Activated naive CD4-positive, alpha-beta T cell treated with anti-CD3 and anti-CD28 coated beads for 36 hours (primary cell): Measurements from ENCODE around the gene VWA5B1. TPM values are rescaled to one million over a fixed set of nuclear protein-coding genes. Genes with fewer than 3 reads are reported as not detected.

Source experiments
- CTCF ChIA-PET: fragments of 350-600 bp; sonication (Branson Sonifier 250); formaldehyde crosslinking; loops from one replicate; lab custom pipeline; 2021; ENCODE audit warnings: antibody characterized with exemption; lab: Charles Lee
- DNase-seq: peaks from one replicate; pipeline ENCODE4 v3.0.0-alpha.2; 2020
- H3K27ac Mint-ChIP-seq: one replicate; pipeline ENCODE4 v1.8.0; 2021; ENCODE audit warnings: mild to moderate bottlenecking, mixed read lengths
- H3K27me3 Mint-ChIP-seq: one replicate; pipeline ENCODE4 v1.8.0; 2021; ENCODE audit warnings: low read depth, mixed read lengths
- H3K36me3 Mint-ChIP-seq: one replicate; pipeline ENCODE4 v1.8.0; 2021; ENCODE audit warnings: low read depth, mixed read lengths
- H3K4me1 Mint-ChIP-seq: one replicate; pipeline ENCODE4 v1.8.0; 2021; ENCODE audit warnings: low read depth, mixed read lengths
- H3K4me3 Mint-ChIP-seq: one replicate; pipeline ENCODE4 v1.8.0; 2021; ENCODE audit warnings: mild to moderate bottlenecking, moderate library complexity, mixed read lengths
- H3K9me3 Mint-ChIP-seq: one replicate; pipeline ENCODE4 v1.8.0; 2021; ENCODE audit warnings: mixed read lengths
- intact Hi-C: fragments of 100-400 bp; cut with micrococcal nuclease; formaldehyde crosslinking; loops from one replicate; pipeline ENCODE4 v1.15.1; 2023
- total RNA-seq, 2 experiments: library from RNA; stranded (reverse); gene quantifications; one replicate each; pipeline ENCODE4 v1.2.3, GENCODE V29; 2021

The VWA5B1 gene
- total RNA-seq, 2 experiments from 2014 or later: not detected

DNA sequence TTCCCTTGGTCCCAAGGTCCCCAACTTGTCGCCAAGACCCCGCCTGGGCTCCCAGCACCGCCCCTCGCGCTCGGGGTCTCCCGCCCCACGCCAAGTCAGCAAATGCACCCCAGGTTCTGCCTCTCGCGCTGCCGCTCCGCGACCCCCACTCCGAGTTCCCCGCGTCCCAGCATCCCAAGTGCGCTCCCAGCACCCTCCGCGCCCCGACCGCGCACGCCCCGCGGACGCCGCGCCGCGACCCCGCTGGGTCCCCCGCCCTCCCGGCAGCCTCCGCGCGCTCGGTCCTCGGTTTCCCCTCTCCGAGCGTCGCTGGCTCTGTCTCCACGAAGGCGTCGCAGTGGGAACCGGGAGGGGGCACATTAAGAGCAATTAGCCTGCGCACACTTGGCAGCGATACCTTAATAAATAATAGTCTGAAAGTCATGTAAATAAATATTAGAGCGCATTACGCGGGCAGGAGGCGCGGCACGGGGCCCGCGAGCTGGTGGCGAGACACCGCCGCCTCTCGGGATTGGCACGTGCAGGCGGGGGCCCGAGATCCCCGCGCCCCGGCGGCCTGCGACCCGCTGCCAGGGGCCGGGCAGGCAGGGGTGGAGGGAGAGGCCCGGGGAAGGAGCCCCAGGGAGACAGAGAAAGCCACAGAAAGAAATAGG is 75.9 kb downstream of the VWA5B1 start:
- CTCF ChIA-PET: interaction anchor here (0.6 kb wide), 1 partner anchor 165 kb away, joined by 3 read pairs; no protein-coding TSS in a partner anchor
- DNase-seq: no peak

GRCh38 chr1:20367116-20367585 is 76.5 kb downstream of the VWA5B1 start:
- no peaks in the 10 kb centered on the region for H3K9me3 Mint-ChIP-seq
- CTCF ChIA-PET: interaction anchor here (0.7 kb wide), 1 partner anchor 421 kb away, joined by 3 read pairs; no protein-coding TSS in a partner anchor
- peaks cover 59% of the 10 kb centered on the region for H3K27me3 Mint-ChIP-seq
- H3K27ac Mint-ChIP-seq: no peak overlapping the region
- peak; percentile 33 for DNase-seq
- no peaks in the 10 kb centered on the region for H3K36me3 Mint-ChIP-seq
- no peak overlapping the region for H3K4me3 Mint-ChIP-seq
- peaks cover 7% of the 10 kb centered on the region for H3K4me1 Mint-ChIP-seq
- intact Hi-C loops: no loop called here

More for the DNA sequence above, 75.9 kb downstream of the VWA5B1 start:
- Mint-ChIP-seq H3K4me3 (no peak overlapping the region), H3K36me3 (no peaks in the 10 kb centered on the region), H3K9me3 (no peaks in the 10 kb centered on the region), H3K27me3 (peaks cover 58% of the 10 kb centered on the region), H3K4me1 (peaks cover 2% of the 10 kb centered on the region), H3K27ac (no peak overlapping the region)
- intact Hi-C loops: no loop called here

- Mint-ChIP-seq H3K4me1 (peaks cover 7% of the 10 kb centered on the region), H3K36me3 (no peaks in the 10 kb centered on the region), H3K4me3 (no peak overlapping the region), H3K9me3 (no peaks in the 10 kb centered on the region), H3K27me3 (peaks cover 55% of the 10 kb centered on the region), H3K27ac (no peak overlapping the region)
- intact Hi-C loops: no loop called here
- no peak for DNase-seq
- CTCF ChIA-PET: interaction anchor here (0.6 to 0.7 kb wide), 2 partner anchors 422 to 1431 kb away, joined by 3 to 4 read pairs; no protein-coding TSS in a partner anchor
Observed at GRCh38 chr1:20367626-20368025, 77.0 kb downstream of the VWA5B1 start.

GRCh38 chr1:20368866-20369470 is 78.3 kb downstream of the VWA5B1 start:
- DNase-seq: no peak
- H3K27ac Mint-ChIP-seq: no peak overlapping the region
- no peaks in the 10 kb centered on the region for H3K9me3 Mint-ChIP-seq
- H3K27me3 Mint-ChIP-seq: peaks cover 53% of the 10 kb centered on the region
- H3K4me3 Mint-ChIP-seq: no peak overlapping the region
- CTCF ChIA-PET: interaction anchor here (0.6 to 0.8 kb wide), 2 partner anchors 27 to 537 kb away, joined by 3 to 4 read pairs; no protein-coding TSS in a partner anchor
- no peaks in the 10 kb centered on the region for H3K36me3 Mint-ChIP-seq
- intact Hi-C loops: no loop called here
- H3K4me1 Mint-ChIP-seq: peaks cover 7% of the 10 kb centered on the region

DNA sequence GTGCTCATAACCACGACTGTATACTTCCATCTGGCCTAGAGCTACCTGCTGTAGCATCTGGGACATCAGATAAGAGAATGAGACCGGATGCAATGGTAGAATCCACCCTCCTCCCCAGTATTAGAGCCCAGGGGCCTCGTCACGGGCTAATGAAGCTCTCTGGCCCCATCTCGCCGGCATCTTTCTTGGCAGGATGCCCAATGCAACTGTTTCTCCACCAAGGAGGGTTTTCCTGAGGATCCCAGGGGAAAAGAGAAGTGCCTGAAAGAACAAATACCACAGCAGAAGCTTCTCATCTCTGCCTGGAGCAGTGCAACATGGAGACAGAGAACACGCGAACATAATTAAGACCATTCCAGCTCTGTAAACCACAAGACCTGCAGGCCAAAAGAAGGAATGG is 80.0 kb downstream of the VWA5B1 start:
- Mint-ChIP-seq H3K27ac (no peak overlapping the region), H3K27me3 (peaks cover 45% of the 10 kb centered on the region), H3K4me1 (peaks cover 7% of the 10 kb centered on the region), H3K36me3 (no peaks in the 10 kb centered on the region), H3K9me3 (no peaks in the 10 kb centered on the region), H3K4me3 (no peak overlapping the region)
- CTCF ChIA-PET: interaction anchor here (0.7 to 1.6 kb wide), 6 partner anchors 9 to 218 kb away, joined by 3 to 10 read pairs (median 3); no protein-coding TSS in a partner anchor
- intact Hi-C loops: no loop called here
- no peak for DNase-seq

GRCh38 chr1:20371411-20371810 is 80.7 kb downstream of the VWA5B1 start:
- no peaks in the 10 kb centered on the region for H3K9me3 Mint-ChIP-seq
- H3K27me3 Mint-ChIP-seq: peaks cover 43% of the 10 kb centered on the region
- intact Hi-C loops: no loop called here
- no peaks in the 10 kb centered on the region for H3K36me3 Mint-ChIP-seq
- DNase-seq: no peak
- no peak overlapping the region for H3K4me3 Mint-ChIP-seq
- CTCF ChIA-PET: interaction anchor here (0.6 to 1.6 kb wide), 3 partner anchors 9 to 1325 kb away, joined by 3 to 10 read pairs (median 5); no protein-coding TSS in a partner anchor
- H3K27ac Mint-ChIP-seq: no peak overlapping the region
- peaks cover 5% of the 10 kb centered on the region for H3K4me1 Mint-ChIP-seq

- no peak for DNase-seq
- Mint-ChIP-seq H3K27me3 (peaks cover 43% of the 10 kb centered on the region), H3K27ac (no peak overlapping the region), H3K36me3 (no peaks in the 10 kb centered on the region), H3K9me3 (no peaks in the 10 kb centered on the region), H3K4me1 (peaks cover 5% of the 10 kb centered on the region), H3K4me3 (no peak overlapping the region)
- CTCF ChIA-PET: no interaction called here
- intact Hi-C loops: no loop called here
Observed at GRCh38 chr1:20371883-20372282, 81.2 kb downstream of the VWA5B1 start.

DNA sequence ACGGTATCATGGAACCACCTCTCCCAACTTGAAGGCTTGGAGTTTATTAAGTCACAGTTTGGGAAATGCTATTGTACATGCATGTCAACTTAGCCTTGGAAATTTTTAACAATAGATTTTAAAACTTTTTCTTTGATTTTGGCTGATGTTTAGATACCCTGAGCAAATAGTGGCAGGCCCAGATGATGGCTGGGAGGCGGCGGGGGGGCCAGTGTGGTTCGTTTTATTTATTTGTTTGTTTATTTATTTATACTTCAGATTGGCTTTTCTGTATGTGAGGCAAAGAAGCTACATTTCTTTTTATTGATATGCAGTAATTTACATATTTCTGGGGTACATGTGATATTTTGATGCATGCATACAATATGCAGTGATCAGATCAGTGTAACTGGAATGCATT is 82.0 kb downstream of the VWA5B1 start:
- no peak overlapping the region for H3K27ac Mint-ChIP-seq
- H3K4me1 Mint-ChIP-seq: peaks cover 5% of the 10 kb centered on the region
- H3K27me3 Mint-ChIP-seq: peaks cover 36% of the 10 kb centered on the region
- no peaks in the 10 kb centered on the region for H3K9me3 Mint-ChIP-seq
- intact Hi-C loops: no loop called here
- DNase-seq: no peak
- CTCF ChIA-PET: interaction anchor here (0.9 kb wide), 1 partner anchor 9 kb away, joined by 3 read pairs; no protein-coding TSS in a partner anchor
- H3K36me3 Mint-ChIP-seq: no peaks in the 10 kb centered on the region
- no peak overlapping the region for H3K4me3 Mint-ChIP-seq

- peaks cover 5% of the 10 kb centered on the region for H3K4me1 Mint-ChIP-seq
- no peaks in the 10 kb centered on the region for H3K36me3 Mint-ChIP-seq
- intact Hi-C loops: no loop called here
- no peak overlapping the region for H3K4me3 Mint-ChIP-seq
- no peaks in the 10 kb centered on the region for H3K9me3 Mint-ChIP-seq
- no peak overlapping the region for H3K27ac Mint-ChIP-seq
- H3K27me3 Mint-ChIP-seq: peaks cover 30% of the 10 kb centered on the region
- DNase-seq: no peak
- CTCF ChIA-PET: interaction anchor here (0.6 to 0.9 kb wide), 3 partner anchors 9 to 70 kb away, joined by 3 to 4 read pairs (median 3); no protein-coding TSS in a partner anchor
Observed at GRCh38 chr1:20373286-20373685, 82.6 kb downstream of the VWA5B1 start.

GRCh38 chr1:20373764-20374163 is 83.1 kb downstream of the VWA5B1 start:
- Mint-ChIP-seq H3K27ac (no peak overlapping the region), H3K4me3 (no peak overlapping the region), H3K27me3 (peaks cover 28% of the 10 kb centered on the region), H3K4me1 (peaks cover 5% of the 10 kb centered on the region), H3K36me3 (no peaks in the 10 kb centered on the region), H3K9me3 (no peaks in the 10 kb centered on the region)
- CTCF ChIA-PET: interaction anchor here (0.6 to 0.9 kb wide), 3 partner anchors 10 to 70 kb away, joined by 3 to 4 read pairs (median 3); no protein-coding TSS in a partner anchor
- intact Hi-C loops: no loop called here
- no peak for DNase-seq

- no peak overlapping the region for H3K4me3 Mint-ChIP-seq
- DNase-seq: no peak
- H3K27ac Mint-ChIP-seq: no peak overlapping the region
- CTCF ChIA-PET: interaction anchor here (3.2 kb wide), 1 partner anchor 118 kb away, joined by 17 read pairs; no protein-coding TSS in a partner anchor
- H3K9me3 Mint-ChIP-seq: no peaks in the 10 kb centered on the region
- H3K27me3 Mint-ChIP-seq: peaks cover 33% of the 10 kb centered on the region
- intact Hi-C loops: no loop called here
- H3K36me3 Mint-ChIP-seq: no peaks in the 10 kb centered on the region
- peaks cover 8% of the 10 kb centered on the region for H3K4me1 Mint-ChIP-seq
Observed at GRCh38 chr1:20375563-20375962, 84.9 kb downstream of the VWA5B1 start.

DNA sequence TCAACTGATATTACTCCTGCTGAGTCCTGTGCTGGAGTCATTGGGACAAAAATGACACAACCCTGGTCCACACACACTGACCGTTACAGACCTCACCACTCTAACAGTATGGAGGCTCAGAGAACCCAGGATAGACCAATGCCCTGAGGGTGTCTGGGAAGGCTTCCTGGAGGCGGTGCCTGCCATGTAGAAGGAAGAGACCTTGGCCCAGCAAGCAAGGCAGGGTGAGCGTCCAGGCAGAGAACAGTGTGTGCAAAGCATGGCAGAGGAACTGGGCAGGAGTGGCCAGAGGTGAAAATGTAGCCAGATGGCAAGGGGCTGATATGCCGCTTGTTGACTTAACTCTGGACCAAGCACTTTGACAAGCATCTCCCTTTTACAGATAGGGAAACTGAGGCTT is 85.5 kb downstream of the VWA5B1 start:
- Mint-ChIP-seq H3K27me3 (peaks cover 32% of the 10 kb centered on the region), H3K9me3 (no peaks in the 10 kb centered on the region), H3K4me1 (peaks cover 8% of the 10 kb centered on the region), H3K4me3 (no peak overlapping the region), H3K36me3 (no peaks in the 10 kb centered on the region), H3K27ac (no peak overlapping the region)
- DNase-seq: no peak
- CTCF ChIA-PET: interaction anchor here (1.1 to 3.2 kb wide), 5 partner anchors 14 to 163 kb away, joined by 3 to 17 read pairs (median 7); no protein-coding TSS in a partner anchor
- intact Hi-C loops: no loop called here
